AG04450 (cell line): ENCODE measurements around the gene TCF7L1. TPM values are rescaled to one million over a fixed set of nuclear protein-coding genes. Genes with fewer than 3 reads are reported as not detected.

Experiments used
- CTCF ChIA-PET: fragments of 300-600, 350-600 bp; formaldehyde crosslinking; extraction: SDS; loops from one replicate; lab custom pipeline; 2022; ENCODE audit warnings: antibody characterized with exemption, inconsistent platforms; lab: Charles Lee
- POLR2A ChIA-PET: fragments of 350-600 bp; formaldehyde crosslinking; extraction: SDS; loops from one replicate; lab custom pipeline; 2021; ENCODE audit warnings: antibody characterized with exemption, inconsistent platforms; lab: Yijun Ruan, JAX
- DNase-seq: peaks from one replicate; pipeline ENCODE4 v3.0.0-alpha.2; 2011; ENCODE audit warnings: low read depth, low spot score
- H3K27ac ChIP-seq: one replicate; pipeline ENCODE4 v1.5.1; 2012; ENCODE audit warnings: low read depth, low read length, control low read depth
- H3K27me3 ChIP-seq: one replicate; pipeline ENCODE4 v1.6.0; 2012; ENCODE audit warnings: low read length; ENCODE audit not compliant: control insufficient read depth, insufficient read depth
- H3K4me3 ChIP-seq: 2 replicates; pipeline ENCODE4 v1.5.1; 2011; ENCODE audit warnings: mild to moderate bottlenecking, low read depth, low read length, control low read depth
- H3K9me3 ChIP-seq: 2 replicates; pipeline ENCODE4 v1.5.1; 2012; ENCODE audit warnings: low read length; ENCODE audit not compliant: control insufficient read depth, insufficient read depth
- polyA minus RNA-seq: library from RNA; depleted of rRNA, polyadenylated mRNA; stranded (reverse); fragments of >200 nt; gene quantifications from 2 replicates; pipeline ENCODE4 v1.2.3, GENCODE V29; 2011; rRNA and poly(A)+ RNA removed
- polyA plus RNA-seq: library from polyadenylated mRNA; depleted of rRNA; stranded (reverse); fragments of >200 nt; gene quantifications from 2 replicates; pipeline ENCODE4 v1.2.3, GENCODE V29; 2011; rRNA removed
- TF ChIP-seq, protein P1 (sequence below): IDR thresholded peaks from 2 replicates; pipeline ENCODE4 v1.5.1; 2011; ENCODE audit warnings: low read depth, low read length, control low read depth, inconsistent platforms

TCF7L1 gene, protein sequence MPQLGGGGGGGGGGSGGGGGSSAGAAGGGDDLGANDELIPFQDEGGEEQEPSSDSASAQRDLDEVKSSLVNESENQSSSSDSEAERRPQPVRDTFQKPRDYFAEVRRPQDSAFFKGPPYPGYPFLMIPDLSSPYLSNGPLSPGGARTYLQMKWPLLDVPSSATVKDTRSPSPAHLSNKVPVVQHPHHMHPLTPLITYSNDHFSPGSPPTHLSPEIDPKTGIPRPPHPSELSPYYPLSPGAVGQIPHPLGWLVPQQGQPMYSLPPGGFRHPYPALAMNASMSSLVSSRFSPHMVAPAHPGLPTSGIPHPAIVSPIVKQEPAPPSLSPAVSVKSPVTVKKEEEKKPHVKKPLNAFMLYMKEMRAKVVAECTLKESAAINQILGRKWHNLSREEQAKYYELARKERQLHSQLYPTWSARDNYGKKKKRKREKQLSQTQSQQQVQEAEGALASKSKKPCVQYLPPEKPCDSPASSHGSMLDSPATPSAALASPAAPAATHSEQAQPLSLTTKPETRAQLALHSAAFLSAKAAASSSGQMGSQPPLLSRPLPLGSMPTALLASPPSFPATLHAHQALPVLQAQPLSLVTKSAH
- polyA plus RNA-seq (2.7 and 3.5 TPM in 2 replicates), polyA minus RNA-seq (5.6 and 6.8 TPM in 2 replicates)

DNA sequence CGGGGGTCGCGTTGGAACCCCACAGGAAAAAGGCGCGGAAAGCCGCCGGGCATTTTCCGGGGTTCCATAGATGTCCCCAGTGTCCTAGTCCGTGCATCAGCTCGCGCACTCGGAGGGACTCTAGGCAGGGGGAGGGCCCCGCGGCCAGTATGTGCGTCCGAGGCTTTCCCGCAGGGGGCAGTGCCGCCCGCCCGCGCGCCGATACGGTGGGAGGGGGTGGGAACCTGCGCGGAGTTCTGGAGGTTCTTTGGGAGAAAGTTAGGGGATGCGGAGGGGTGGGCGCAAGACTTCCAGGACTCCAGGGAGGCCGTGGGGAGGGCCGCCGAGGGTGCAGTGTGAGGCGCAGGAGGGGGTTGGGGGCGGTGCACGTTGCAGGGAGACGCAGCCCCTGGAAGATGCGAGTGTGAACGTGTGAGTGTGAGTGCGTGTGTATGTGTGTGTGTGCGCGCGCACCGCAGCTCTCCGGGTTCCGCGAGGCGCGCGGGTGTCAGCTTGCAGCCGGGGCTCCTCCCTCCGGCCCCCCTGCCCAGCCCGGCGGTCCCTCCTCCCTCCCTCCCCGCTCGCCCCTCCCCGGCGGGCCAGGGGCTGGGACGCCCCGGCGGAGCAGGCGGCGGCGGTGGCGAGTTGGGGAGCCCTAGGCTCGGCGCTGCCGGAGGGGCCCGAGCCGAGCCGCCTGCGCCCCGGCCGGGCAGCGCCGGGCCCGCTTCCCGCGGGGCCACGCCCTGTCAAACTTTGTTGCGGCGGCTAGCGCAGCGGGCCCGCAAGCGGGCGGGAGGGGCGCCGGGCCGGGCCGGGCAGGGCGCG, at the start of gene TCF7L1:
Gene TCF7L1 (plus strand): TSS at position 559 of the 804 bp plus-strand sequence. CDS start 293 bp downstream, outside the sequence.
- TF ChIP-seq, protein P1, sequence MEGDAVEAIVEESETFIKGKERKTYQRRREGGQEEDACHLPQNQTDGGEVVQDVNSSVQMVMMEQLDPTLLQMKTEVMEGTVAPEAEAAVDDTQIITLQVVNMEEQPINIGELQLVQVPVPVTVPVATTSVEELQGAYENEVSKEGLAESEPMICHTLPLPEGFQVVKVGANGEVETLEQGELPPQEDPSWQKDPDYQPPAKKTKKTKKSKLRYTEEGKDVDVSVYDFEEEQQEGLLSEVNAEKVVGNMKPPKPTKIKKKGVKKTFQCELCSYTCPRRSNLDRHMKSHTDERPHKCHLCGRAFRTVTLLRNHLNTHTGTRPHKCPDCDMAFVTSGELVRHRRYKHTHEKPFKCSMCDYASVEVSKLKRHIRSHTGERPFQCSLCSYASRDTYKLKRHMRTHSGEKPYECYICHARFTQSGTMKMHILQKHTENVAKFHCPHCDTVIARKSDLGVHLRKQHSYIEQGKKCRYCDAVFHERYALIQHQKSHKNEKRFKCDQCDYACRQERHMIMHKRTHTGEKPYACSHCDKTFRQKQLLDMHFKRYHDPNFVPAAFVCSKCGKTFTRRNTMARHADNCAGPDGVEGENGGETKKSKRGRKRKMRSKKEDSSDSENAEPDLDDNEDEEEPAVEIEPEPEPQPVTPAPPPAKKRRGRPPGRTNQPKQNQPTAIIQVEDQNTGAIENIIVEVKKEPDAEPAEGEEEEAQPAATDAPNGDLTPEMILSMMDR: peak; percentile 91
- no peaks in the 10 kb centered on the region; the same call in 1 of the 2 replicates for H3K9me3 ChIP-seq
- CTCF ChIA-PET: interaction anchor here (0.6 to 5.0 kb wide), 17 partner anchors 8 to 166 kb away, joined by 3 to 71 read pairs (median 5); no protein-coding TSS in a partner anchor
- POLR2A ChIA-PET: interaction anchor here (0.6 to 2.0 kb wide), 8 partner anchors 18 to 152 kb away, joined by 3 to 7 read pairs (median 4); no protein-coding TSS in a partner anchor
- peak within 1 kb of the TSS; percentile 93 for H3K4me3 ChIP-seq
- peak; percentile 72 for DNase-seq
- H3K27me3 ChIP-seq: no peaks in the 10 kb centered on the region
- peak within 1 kb of the TSS; percentile 39 for H3K27ac ChIP-seq

DNA sequence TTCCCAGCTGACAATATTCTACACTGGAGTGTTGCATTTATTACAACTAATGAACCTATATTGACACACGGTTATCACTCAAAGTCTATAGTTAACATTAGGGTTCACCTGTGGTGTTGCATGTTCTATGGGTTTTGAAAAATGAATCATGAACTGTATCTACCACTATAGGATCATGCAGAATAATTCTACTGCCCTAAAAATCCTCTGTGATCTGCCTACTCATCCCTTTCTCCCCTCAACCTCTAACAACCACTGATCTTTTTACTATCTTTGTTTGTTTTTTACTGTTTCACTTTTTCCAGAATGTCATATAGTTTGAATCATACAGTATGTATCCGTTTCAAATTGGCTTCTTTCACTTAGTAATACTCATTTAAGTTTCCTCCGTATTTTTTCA, 47.6 kb upstream of the TCF7L1 start:
- peaks cover 6% of the 10 kb centered on the region; the same call in 1 of the 2 replicates for H3K9me3 ChIP-seq
- H3K27ac ChIP-seq: no peak overlapping the region
- TF ChIP-seq, protein P1: no peak
- ChIA-PET CTCF (interaction anchor here (0.9 kb wide), 1 partner anchor 47 kb away, joined by 3 read pairs; no protein-coding TSS in a partner anchor), POLR2A (no interaction called here)
- no peak for DNase-seq
- no peak overlapping the region for H3K4me3 ChIP-seq
- peaks cover 43% of the 10 kb centered on the region for H3K27me3 ChIP-seq

DNA sequence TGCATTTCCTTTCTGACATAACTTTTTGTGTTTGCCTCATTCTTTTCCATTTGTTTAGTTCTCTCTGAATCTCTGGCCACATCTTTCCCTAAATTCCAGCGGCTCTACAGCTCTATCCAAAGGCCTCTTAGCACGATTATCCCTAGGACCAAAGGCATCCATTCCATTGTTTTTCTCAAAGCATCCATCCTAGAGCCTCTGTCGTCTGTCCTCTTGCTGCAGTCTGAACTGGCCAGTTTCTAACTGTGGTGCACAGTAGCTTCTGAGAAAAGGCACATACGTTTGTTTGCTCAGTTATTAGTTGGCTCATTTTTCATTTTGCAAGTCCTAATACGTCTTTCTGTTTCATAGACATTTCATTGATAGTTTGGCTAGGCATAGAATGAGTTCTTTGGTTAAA, 45.7 kb upstream of the TCF7L1 start:
- POLR2A ChIA-PET: no interaction called here
- H3K27me3 ChIP-seq: peaks cover 49% of the 10 kb centered on the region
- no peak overlapping the region for H3K27ac ChIP-seq
- TF ChIP-seq, protein P1: no peak
- CTCF ChIA-PET: no interaction called here
- DNase-seq: no peak
- H3K4me3 ChIP-seq: no peak overlapping the region
- no peaks in the 10 kb centered on the region for H3K9me3 ChIP-seq

DNA sequence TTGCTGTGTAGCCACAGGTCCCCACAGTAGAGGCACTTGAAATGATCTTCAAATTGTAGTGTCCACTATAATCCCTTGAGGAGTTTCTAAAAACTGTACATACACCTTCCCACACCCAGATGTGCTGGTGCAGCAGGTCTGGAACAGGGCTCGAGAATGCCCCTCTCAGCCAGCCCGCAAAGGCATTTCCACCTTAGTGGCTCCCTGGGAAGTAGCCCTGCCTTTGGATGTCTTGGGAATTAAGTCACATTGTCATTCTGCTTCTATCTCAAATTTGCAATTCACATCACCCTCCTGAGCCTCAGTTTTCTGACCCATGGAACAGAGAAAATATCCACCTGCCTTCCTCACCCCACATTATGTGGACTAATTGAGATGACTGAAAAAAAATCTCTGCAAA, 44.3 kb upstream of the TCF7L1 start:
- Histone ChIP-seq H3K4me3 (no peak overlapping the region), H3K27ac (no peak overlapping the region), H3K9me3 (no peaks in the 10 kb centered on the region), H3K27me3 (peaks cover 41% of the 10 kb centered on the region)
- TF ChIP-seq, protein P1: no peak
- POLR2A ChIA-PET: no interaction called here
- CTCF ChIA-PET: interaction anchor here (1.2 kb wide), 1 partner anchor 23 kb away, joined by 5 read pairs; no protein-coding TSS in a partner anchor
- DNase-seq: no peak
